Uterus (tissue), 2 donors: Measurements from ENCODE around the gene MUS81.

Source experiments
- CTCF ChIP-seq, 4 experiments: fragments of 200-600 bp in 2 of 4; fragments of 450-650 bp in 2 of 4; sonication (generic) in 2 of 4; IDR thresholded peaks; one replicate each; pipeline ENCODE4 v1.5.1; 2016 to 2019; ENCODE audit warnings: antibody characterized with exemption in 4 of 4, mild to moderate bottlenecking in 2 of 4, moderate library complexity in 1 of 4
- POLR2A ChIP-seq, 2 donors: fragments of 450-650 bp; IDR thresholded peaks; one replicate each; pipeline ENCODE4 v1.6.1; 2016; ENCODE audit warnings: antibody characterized with exemption in 2 of 2, mild to moderate bottlenecking in 1 of 2, moderate library complexity in 1 of 2

DNA sequence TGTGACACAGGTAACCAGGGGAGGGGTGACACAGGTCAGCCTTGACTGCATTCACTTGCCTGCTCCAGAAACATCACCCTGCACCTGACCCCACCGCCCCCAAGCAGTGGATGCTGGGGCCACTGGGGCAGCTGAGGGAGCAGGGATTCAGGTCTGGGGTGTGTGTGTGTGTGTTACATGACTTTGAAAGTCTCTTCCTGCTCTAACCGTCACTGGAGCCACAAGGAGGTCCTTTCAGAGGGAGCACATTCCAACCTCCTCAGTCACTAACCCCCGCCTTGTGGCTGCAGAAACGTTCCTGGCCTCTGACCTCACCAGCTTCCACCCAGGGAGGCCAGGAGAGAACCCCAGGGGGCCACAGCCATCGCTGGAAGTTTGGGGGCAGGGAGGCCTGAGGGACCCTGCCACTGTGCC lies 42.8 kb downstream of the MUS81 start:
- no peak for TF ChIP-seq CTCF (IDR thresholded peaks at IDR 0.05)
- no peak for TF ChIP-seq POLR2A (IDR thresholded peaks at IDR 0.05)
